Thyroid gland (tissue), 4 donors: Measurements from ENCODE around the gene CCDC194. TPM values are rescaled to one million over a fixed set of nuclear protein-coding genes. Genes with fewer than 3 reads are reported as not detected.

Source experiments
- DNase-seq, 2 donors: peaks; one replicate each; pipeline ENCODE4 v3.0.0-alpha.2; 2019
- H3K27ac ChIP-seq, 3 donors: fragments of 200-600 bp; sonication (generic); 1 replicate in 2 of 3; 2 replicates in 1 of 3; pipeline ENCODE4 v1.5.1; 2016 to 2019; ENCODE audit warnings: mild to moderate bottlenecking in 1 of 3, moderate library complexity in 1 of 3
- H3K27me3 ChIP-seq: fragments of 200-600 bp; sonication (generic); one replicate; pipeline ENCODE4 v1.5.1; 2019
- H3K36me3 ChIP-seq, 2 donors: fragments of 200-600 bp; sonication (generic); one replicate each; pipeline ENCODE4 v1.5.1; 2016 to 2019
- H3K4me1 ChIP-seq, 2 donors: fragments of 200-600 bp; sonication (generic); one replicate each; pipeline ENCODE4 v1.5.1; 2017 to 2019
- H3K4me3 ChIP-seq, 3 donors: fragments of 200-600 bp; sonication (generic); replicated peaks in 1 of 3; 1 replicate in 2 of 3; 2 replicates in 1 of 3; pipeline ENCODE4 v1.5.1; 2016; ENCODE audit warnings: mild to moderate bottlenecking in 1 of 3
- H3K9me3 ChIP-seq: fragments of 200-600 bp; sonication (generic); one replicate; pipeline ENCODE4 v1.5.1; 2017
- CTCF ChIP-seq, 6 experiments: fragments of 200-600 bp in 3 of 6; fragments of 450-650 bp in 3 of 6; sonication (generic) in 3 of 6; IDR thresholded peaks; one replicate each; pipeline ENCODE4 v1.5.1; 2016 to 2019; ENCODE audit warnings: antibody characterized with exemption in 6 of 6, mild to moderate bottlenecking in 2 of 6, inconsistent platforms in 1 of 6, moderate library complexity in 1 of 6
- POLR2A ChIP-seq, 2 donors: fragments of 450-650 bp; IDR thresholded peaks; one replicate each; pipeline ENCODE4 v1.6.1; 2017; ENCODE audit warnings: antibody characterized with exemption in 2 of 2, mild to moderate bottlenecking in 2 of 2, moderate library complexity in 1 of 2
- WGBS, 2 donors: methylation state at CpG; one replicate each; pipeline ENCODE4 v1.1.5; 2017; 5-methylcytosine and 5-hydroxymethylcytosine counted together
- intact Hi-C: fragments of 100-400 bp; cut with DNase I; formaldehyde crosslinking; loops from one replicate; pipeline ENCODE4 v1.15.1; 2023
- total RNA-seq, 4 donors: library from RNA; depleted of rRNA; stranded (reverse); fragments of >200 nt; gene quantifications; one replicate each; pipeline ENCODE4 v1.2.3, GENCODE V29; 2016

Gene CCDC194
- total RNA-seq, 4 donors from 2014 or later = not detected

GRCh38 chr19:17421942-17422341 is 27.9 kb upstream of the CCDC194 start:
- no peak for TF ChIP-seq POLR2A (IDR thresholded peaks at IDR 0.05)
- no peak for TF ChIP-seq CTCF (IDR thresholded peaks at IDR 0.05)
- Histone ChIP-seq H3K4me3 (no peak overlapping the region), H3K4me1 (peaks cover 11% of the 10 kb centered on the region in 2 donors), H3K27ac (no peak overlapping the region), H3K27me3 (no peaks in the 10 kb centered on the region), H3K9me3 (no peaks in the 10 kb centered on the region), H3K36me3 (peaks cover 0 to 8% of the 10 kb centered on the region in 2 donors)
- WGBS, 2 donors = 97 to 98% methylated on average over 4 of the region's 4 CpGs
- intact Hi-C loops = no loop called here
- DNase-seq = no peak

GRCh38 chr19:17420475-17420924 is 26.5 kb upstream of the CCDC194 start:
- peak overlapping the region; percentile 74 to 94 (median 85) for H3K4me3 ChIP-seq
- peaks cover 0 to 8% of the 10 kb centered on the region in 2 donors for H3K36me3 ChIP-seq
- DNase-seq = peak; percentile 10 to 22
- WGBS, 2 donors = 9 to 11% methylated on average over 7 to 17 of the region's 25 CpGs
- H3K4me1 ChIP-seq = peaks cover 11% of the 10 kb centered on the region in 2 donors
- intact Hi-C loops = no loop called here
- no peak for TF ChIP-seq POLR2A (IDR thresholded peaks at IDR 0.05)
- no peak for TF ChIP-seq CTCF (IDR thresholded peaks at IDR 0.05)
- no peaks in the 10 kb centered on the region for H3K9me3 ChIP-seq
- H3K27me3 ChIP-seq = no peaks in the 10 kb centered on the region
- peak overlapping the region in 2 of 3 donors; percentile 32 to 68 for H3K27ac ChIP-seq

GRCh38 chr19:17419621-17420474 is 25.9 kb upstream of the CCDC194 start, which contains the start of gene MVB12A:
MVB12A (plus strand) TSS chr19:17420047; CDS start chr19:17420136, 89 bp downstream.
- TF ChIP-seq POLR2A (IDR thresholded peaks at IDR 0.05) (peak in 1 of 2 donors; percentile 52), CTCF (IDR thresholded peaks at IDR 0.05) (no peak)
- Histone ChIP-seq H3K4me3 (peak within 1 kb of the TSS; percentile 74 to 94 (median 85)), H3K27me3 (no peaks in the 10 kb centered on the region), H3K4me1 (peaks cover 8 to 10% of the 10 kb centered on the region in 2 donors), H3K27ac (peak within 1 kb of the TSS; percentile 66 to 86 (median 68)), H3K36me3 (peaks cover 0 to 8% of the 10 kb centered on the region in 2 donors), H3K9me3 (no peaks in the 10 kb centered on the region)
- peak; percentile 98 to 99 for DNase-seq
- WGBS, 2 donors = 0 to 1% methylated on average over 22 to 25 of the region's 85 CpGs
- intact Hi-C loops = no loop called here

- peaks cover 0 to 8% of the 10 kb centered on the region in 2 donors for H3K36me3 ChIP-seq
Measured at GRCh38 chr19:17419154-17419620, 25.2 kb upstream of the CCDC194 start.

GRCh38 chr19:17418710-17419109 is 24.7 kb upstream of the CCDC194 start:
- 54 to 66% methylated on average over 3 of the region's 3 CpGs for WGBS, 2 donors
- peaks cover 0 to 8% of the 10 kb centered on the region in 2 donors for H3K36me3 ChIP-seq
- no peaks in the 10 kb centered on the region for H3K9me3 ChIP-seq
- intact Hi-C loops = no loop called here
- H3K27me3 ChIP-seq = no peaks in the 10 kb centered on the region
- DNase-seq = no peak
- TF ChIP-seq CTCF (IDR thresholded peaks at IDR 0.05) = no peak
- TF ChIP-seq POLR2A (IDR thresholded peaks at IDR 0.05) = no peak
- no peak overlapping the region for H3K4me3 ChIP-seq
- H3K27ac ChIP-seq = peak overlapping the region in 1 of 3 donors; percentile 86
- peaks cover 0 to 4% of the 10 kb centered on the region in 2 donors for H3K4me1 ChIP-seq

More at GRCh38 chr19:17419154-17419620, 25.2 kb upstream of the CCDC194 start:
- WGBS, 2 donors = 36 to 42% methylated on average over 8 of the region's 8 CpGs
- intact Hi-C loops = no loop called here
- Histone ChIP-seq H3K9me3 (no peaks in the 10 kb centered on the region), H3K4me3 (peak overlapping the region; percentile 19 to 74 (median 26)), H3K27me3 (no peaks in the 10 kb centered on the region), H3K4me1 (peaks cover 2 to 4% of the 10 kb centered on the region in 2 donors), H3K27ac (peak overlapping the region; percentile 66 to 86 (median 67))
- TF ChIP-seq POLR2A (IDR thresholded peaks at IDR 0.05) = no peak
- DNase-seq = no peak
